GM12878 (cell line): ENCODE measurements around the gene TMSB4X. TPM values are rescaled to one million over a fixed set of nuclear protein-coding genes. Genes with fewer than 3 reads are reported as not detected.

Experiments
- ATF2 ChIP-seq: IDR thresholded peaks from 2 replicates; pipeline ENCODE4 v1.6.1; 2012; ENCODE audit warnings: low read length, inconsistent platforms
- ATF7 ChIP-seq: fragments of 450-650 bp; IDR thresholded peaks from 2 replicates; pipeline ENCODE4 v1.6.1; 2016; ENCODE audit warnings: low read depth, mild to moderate bottlenecking
- BCL3 ChIP-seq: IDR thresholded peaks from 2 replicates; pipeline ENCODE4 v1.6.1; 2011; ENCODE audit warnings: borderline replicate concordance, low read depth, mild to moderate bottlenecking, moderate library complexity, low read length; ENCODE audit not compliant: insufficient read depth, poor library complexity, severe bottlenecking
- CREB1 ChIP-seq: IDR thresholded peaks from 2 replicates; pipeline ENCODE4 v1.6.1; 2012; ENCODE audit warnings: low read depth, mild to moderate bottlenecking, inconsistent platforms
- FOXM1 ChIP-seq: IDR thresholded peaks from 2 replicates; pipeline ENCODE4 v1.6.1; 2012; ENCODE audit warnings: low read depth, mild to moderate bottlenecking, inconsistent platforms, low read length, moderate library complexity
- MEF2B ChIP-seq: fragments of 450-650 bp; IDR thresholded peaks from 2 replicates; pipeline ENCODE4 v1.6.1; 2018; ENCODE audit warnings: mild to moderate bottlenecking, moderate library complexity; ENCODE audit not compliant: partially characterized antibody, poor library complexity, severe bottlenecking
- PKNOX1 ChIP-seq: fragments of 450-650 bp; IDR thresholded peaks from 2 replicates; pipeline ENCODE4 v1.6.1; 2016; ENCODE audit warnings: mild to moderate bottlenecking
- PML ChIP-seq: IDR thresholded peaks from 2 replicates; pipeline ENCODE4 v1.6.1; 2012; ENCODE audit warnings: low read length, inconsistent platforms
- SPI1 ChIP-seq: IDR thresholded peaks from 2 replicates; pipeline ENCODE4 v1.6.1; 2011; ENCODE audit warnings: low read depth, mild to moderate bottlenecking, low read length, moderate library complexity, borderline replicate concordance; ENCODE audit not compliant: insufficient read depth
- ZBTB33 ChIP-seq: fragments of 450-650 bp; IDR thresholded peaks from 2 replicates; pipeline ENCODE4 v1.6.1; 2017; ENCODE audit warnings: mild to moderate bottlenecking
- ZNF217 ChIP-seq: fragments of 450-650 bp; IDR thresholded peaks from 2 replicates; pipeline ENCODE4 v1.6.1; 2017; ENCODE audit warnings: antibody characterized with exemption, mild to moderate bottlenecking
- ZNF687 ChIP-seq: fragments of 450-650 bp; IDR thresholded peaks from 2 replicates; pipeline ENCODE4 v1.6.1; 2017; ENCODE audit warnings: mild to moderate bottlenecking, moderate library complexity
- polyA plus RNA-seq, 11 experiments: library from polyadenylated mRNA; depleted of rRNA in 4 of 11; unstranded in 6 of 11; stranded (reverse) in 5 of 11; fragments of >200 nt; fragmentation: Nextera tagmentation in 4 of 11; fragmentation: Illumina TruSeq in 1 of 11; extraction: Ambion mirVana in 4 of 11; extraction: Trizol in 1 of 11; gene quantifications; 1 replicate in 1 of 11; 2 replicates in 10 of 11; pipeline versions ENCODE4 v1.2.1 to v1.2.3, GENCODE V29; 2011 to 2016; ENCODE audit warnings: inconsistent platforms in 2 of 11, missing spikeins in 2 of 11, low read depth in 1 of 11
- total RNA-seq, 4 experiments: library from RNA; depleted of rRNA in 3 of 4; stranded (reverse); fragments of >200 nt in 3 of 4; fragmentation: Illumina TruSeq in 1 of 4; extraction: Trizol in 1 of 4; gene quantifications; 2 replicates each; pipeline versions ENCODE4 v1.2.1 to v1.2.3, GENCODE V29; 2013 to 2021

TMSB4X gene
- total and polyA plus RNA-seq, 10 of the 15 experiments (the other 5 are each of a cell fraction or from before 2014, with no cell fraction given), result 13,924 to 37,234 (median 23,705) TPM

GRCh38 chrX:13005661-13006473 lies 31.0 kb downstream of the TMSB4X start (continued):
- TF ChIP-seq ZNF687 (no peak), MEF2B (no peak), CREB1 (peak; percentile 60; the same call in 1 of the 2 replicates), FOXM1 (peak; percentile 98), PML (peak; percentile 72; the same call in 1 of the 2 replicates), ZBTB33 (peak; percentile 52; the same call in 1 of the 2 replicates), ZNF217 (no peak), ATF2 (peak; percentile 97), ATF7 (peak; percentile 90), BCL3 (peak; percentile 39), SPI1 (peak; percentile 98), PKNOX1 (0 out of 2 replicates have a peak, but pooled peaks have one; percentile 2)
